NCI-H128 (cell line): ENCODE measurements around the gene CNTROB.

Experiments used
- DNase-seq: peaks from one replicate; lab custom pipeline; 2025; ENCODE audit not compliant: unreplicated experiment; lab: John Stamatoyannopoulos, UW

Gene CNTROB

GRCh38 chr17:7982173-7982572 is 50.2 kb downstream of the CNTROB start:
- DNase-seq, result no peak

GRCh38 chr17:7982666-7983065 is 50.7 kb downstream of the CNTROB start:
- DNase-seq, result no peak

- DNase-seq, result no peak
Observed at GRCh38 chr17:7984904-7985303, 52.9 kb downstream of the CNTROB start.

- DNase-seq, result no peak
Observed at GRCh38 chr17:7987112-7987893, 55.3 kb downstream of the CNTROB start.

- DNase-seq, result peak; percentile 44
Observed at GRCh38 chr17:7988750-7989178, 56.8 kb downstream of the CNTROB start.

- peak; percentile 62 for DNase-seq
Observed at GRCh38 chr17:7989781-7990655, 58.0 kb downstream of the CNTROB start.

GRCh38 chr17:7992516-7992915 is 60.5 kb downstream of the CNTROB start:
- DNase-seq, result no peak

GRCh38 chr17:7992924-7993323 is 60.9 kb downstream of the CNTROB start:
- DNase-seq, result no peak

- DNase-seq, result no peak
Observed at GRCh38 chr17:7993972-7994589, 62.1 kb downstream of the CNTROB start.

GRCh38 chr17:7995724-7996123 is 63.7 kb downstream of the CNTROB start:
- no peak for DNase-seq

- peak; percentile 12 for DNase-seq
Observed at GRCh38 chr17:7997186-7997585, 65.2 kb downstream of the CNTROB start.
